Measurements from ENCODE around the gene CFAP92.

Gene CFAP92

GRCh38 chr3:129004639-129005295 is 10.9 kb upstream of the CFAP92 start:
- DNase-seq = no peak

DNA sequence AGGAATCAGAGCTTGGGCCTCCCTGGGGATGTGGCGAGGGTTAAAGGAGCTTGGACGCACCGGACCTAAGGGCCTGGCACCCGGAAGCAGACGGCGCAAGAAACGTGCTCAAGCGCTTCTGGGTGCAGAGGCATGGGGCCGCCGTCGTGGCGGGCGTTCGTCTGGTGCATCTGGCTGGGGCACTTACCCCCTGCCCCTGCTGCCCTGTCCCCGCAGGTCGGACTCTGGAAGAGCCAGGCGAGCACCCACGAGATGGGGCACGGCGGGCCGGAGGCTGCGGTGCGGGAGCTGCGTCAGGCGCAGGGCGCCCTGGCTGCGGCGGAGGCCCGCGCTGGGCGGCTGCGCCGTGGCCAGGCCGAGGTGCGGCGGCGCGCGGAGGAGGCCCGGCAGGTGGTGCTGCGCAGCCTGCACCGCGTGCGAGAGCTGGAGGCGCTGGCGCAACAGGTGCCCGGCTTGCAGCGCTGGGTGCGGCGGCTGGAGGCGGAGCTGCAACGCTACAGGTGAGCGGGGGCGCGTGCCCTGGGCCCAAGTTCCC is 9.8 kb upstream of the CFAP92 start:
- no peak for DNase-seq

- DNase-seq = no peak
Measured at GRCh38 chr3:129002573-129003569, 9.0 kb upstream of the CFAP92 start.

DNA sequence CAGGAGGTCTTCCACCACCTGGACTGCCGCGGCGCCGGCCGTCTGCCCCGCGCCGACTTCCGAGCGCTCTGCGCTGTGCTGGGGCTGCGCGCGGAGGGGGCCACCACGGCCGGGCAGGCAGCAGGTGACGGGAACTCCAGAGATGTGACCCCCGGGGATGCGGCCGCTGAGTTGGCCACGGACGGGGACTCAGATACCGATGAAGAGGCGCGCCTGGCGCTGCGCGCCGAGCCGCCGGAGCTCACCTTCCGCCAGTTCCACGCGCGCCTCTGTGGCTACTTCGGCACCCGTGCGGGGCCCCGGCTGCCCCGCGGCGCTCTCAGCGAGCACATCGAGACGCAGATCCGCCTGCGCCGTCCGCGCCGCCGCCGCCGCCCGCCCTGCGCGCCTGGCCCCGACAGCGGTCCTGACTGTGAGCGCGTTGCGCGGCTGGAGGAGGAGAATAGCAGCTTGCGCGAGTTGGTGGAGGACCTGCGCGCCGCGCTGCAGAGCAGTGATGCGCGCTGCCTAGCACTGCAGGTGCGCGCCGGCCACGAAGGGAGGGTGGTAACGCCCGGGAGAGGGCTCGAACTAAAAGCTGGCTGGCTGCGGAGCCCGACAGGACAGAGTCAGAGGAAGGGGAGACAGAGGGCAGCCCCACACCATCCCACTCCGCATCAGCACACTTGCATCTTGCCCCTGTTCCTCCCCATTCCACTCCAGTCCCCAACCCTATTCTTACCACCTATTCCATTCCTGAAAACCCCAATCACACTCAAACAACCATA is 8.1 kb upstream of the CFAP92 start:
- DNase-seq = no peak

GRCh38 chr3:129001101-129001805 is 7.4 kb upstream of the CFAP92 start, which contains the start of gene EFCC1:
Gene EFCC1 (plus strand): TSS chr3:129001304. CDS start chr3:129001629, 325 bp downstream.
- DNase-seq = peak in 1 of 2 experiments; percentile 20

DNA sequence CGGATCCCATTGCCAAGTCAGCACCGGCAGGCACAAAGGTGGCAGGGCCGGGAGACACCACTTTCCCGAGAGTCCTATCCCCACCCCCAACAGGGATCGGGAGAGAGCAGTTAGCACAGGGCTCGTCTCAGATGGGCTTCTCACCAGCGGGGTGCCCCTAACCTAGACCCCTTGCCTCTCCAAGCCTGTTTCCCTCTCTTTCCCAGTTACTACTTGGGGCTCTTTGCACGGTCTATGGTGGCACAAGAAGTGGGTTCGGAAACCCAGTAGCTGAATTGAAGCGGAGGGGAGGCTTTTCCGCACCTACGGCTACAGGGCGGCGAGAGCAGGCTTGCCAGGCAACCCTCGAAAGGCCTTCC is 6.8 kb upstream of the CFAP92 start:
- no peak for DNase-seq

- DNase-seq = no peak
Measured at GRCh38 chr3:128999102-128999501, 5.2 kb upstream of the CFAP92 start.

GRCh38 chr3:128998561-128998960 is 4.7 kb upstream of the CFAP92 start:
- no peak for DNase-seq

DNA sequence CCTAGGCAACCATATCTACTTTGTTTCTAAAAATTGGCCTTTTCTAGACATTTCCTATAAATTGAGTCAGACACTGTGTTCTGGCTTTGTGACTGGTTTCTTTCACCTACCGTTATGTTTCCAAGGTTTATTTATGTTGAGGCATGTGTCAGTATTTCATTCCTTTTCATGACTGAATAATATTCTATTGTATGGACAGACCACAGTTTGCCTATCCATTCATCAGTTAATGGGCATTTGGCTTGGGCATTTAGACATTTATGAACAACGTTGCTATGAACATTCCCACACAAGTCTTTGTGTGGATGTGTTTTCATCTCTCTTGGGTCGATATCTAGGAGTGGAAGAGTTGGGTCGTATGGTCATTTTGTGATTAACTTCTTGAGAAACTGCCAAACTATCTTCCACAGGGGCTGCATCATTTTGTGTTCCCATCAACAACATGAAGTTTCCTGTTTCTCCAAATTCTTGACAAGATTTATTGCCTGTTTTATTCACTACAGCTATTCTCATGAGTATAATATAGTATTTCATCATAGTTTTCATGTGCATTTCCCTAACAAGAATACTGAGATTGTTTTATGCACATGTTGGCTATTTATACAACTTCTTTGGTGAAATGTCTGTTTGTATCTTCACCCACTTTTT is 3.7 kb upstream of the CFAP92 start:
- DNase-seq = no peak

DNA sequence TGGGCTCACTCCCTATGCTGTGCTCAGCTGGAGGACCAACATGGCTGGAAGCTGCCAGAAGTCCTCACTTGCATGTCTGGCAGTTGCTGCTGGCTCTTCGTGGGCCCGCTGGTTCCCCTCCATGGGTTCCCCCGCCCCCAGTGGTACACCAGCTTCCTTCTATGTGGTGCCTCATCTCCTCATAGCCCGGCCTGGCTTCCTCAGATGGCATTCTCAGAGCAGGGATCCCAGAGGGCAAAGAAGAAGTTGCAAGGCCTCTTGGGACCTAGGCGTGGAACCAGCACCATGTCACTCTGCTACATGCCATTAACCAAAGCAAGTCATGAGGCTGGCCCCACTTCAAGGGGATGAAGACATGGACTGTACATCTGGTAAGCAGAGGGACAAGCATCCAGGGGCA is 2.9 kb upstream of the CFAP92 start:
- no peak for DNase-seq

- no peak for DNase-seq
Measured at GRCh38 chr3:128996200-128996599, 2.3 kb upstream of the CFAP92 start.

- DNase-seq = no peak
Measured at GRCh38 chr3:128995737-128996136, 1.9 kb upstream of the CFAP92 start.

DNA sequence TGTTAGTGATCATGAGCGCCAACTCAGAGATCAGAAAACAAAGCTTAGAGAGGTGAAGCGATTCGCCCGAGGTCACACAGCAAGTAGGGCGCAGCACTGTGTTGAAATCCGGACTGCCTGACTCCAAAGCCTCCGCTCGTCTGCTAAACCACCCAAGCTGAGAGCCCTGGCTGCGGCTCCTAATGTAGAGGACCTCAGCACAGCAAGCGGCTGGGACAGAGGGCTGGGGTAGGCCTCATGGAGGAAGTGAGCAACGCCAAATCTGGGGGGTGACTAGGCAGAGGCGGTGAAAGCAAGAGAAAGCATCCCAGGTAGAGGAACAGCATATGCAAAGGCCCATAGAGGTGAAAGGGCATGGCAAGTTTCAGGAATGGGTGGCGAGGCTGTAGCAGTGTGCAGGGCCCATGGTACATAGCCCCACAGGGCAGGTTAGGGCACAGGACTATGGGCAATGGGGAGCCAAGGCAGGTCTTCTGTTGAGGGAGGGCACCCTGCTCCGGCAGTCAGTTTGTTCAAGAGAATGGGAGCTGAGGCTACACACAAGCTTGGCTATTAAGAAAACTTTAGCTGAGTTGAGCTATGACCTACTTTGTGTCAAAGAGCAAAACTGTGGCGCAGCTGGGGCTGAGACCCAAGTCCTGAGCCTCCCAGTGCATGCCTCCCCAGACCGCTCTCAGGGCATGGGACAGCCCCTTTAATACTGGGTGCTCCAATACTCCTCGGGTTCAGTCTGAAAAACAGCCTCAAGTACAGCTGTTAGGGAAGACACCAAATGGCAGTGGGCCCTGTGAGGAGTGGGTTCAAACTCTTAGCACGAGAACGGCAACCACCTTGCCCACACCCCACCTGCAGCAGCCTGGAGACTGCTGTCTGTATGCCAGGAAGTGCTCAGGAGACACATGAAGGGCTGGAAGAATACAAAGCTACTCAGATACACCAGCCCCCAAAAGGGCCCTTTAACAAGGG is 988 bp upstream of the CFAP92 start:
- no peak for DNase-seq

- peak in 1 of 2 experiments; percentile 4 for DNase-seq
Measured at GRCh38 chr3:128994173-128994512, 267 bp upstream of the CFAP92 start.

DNA sequence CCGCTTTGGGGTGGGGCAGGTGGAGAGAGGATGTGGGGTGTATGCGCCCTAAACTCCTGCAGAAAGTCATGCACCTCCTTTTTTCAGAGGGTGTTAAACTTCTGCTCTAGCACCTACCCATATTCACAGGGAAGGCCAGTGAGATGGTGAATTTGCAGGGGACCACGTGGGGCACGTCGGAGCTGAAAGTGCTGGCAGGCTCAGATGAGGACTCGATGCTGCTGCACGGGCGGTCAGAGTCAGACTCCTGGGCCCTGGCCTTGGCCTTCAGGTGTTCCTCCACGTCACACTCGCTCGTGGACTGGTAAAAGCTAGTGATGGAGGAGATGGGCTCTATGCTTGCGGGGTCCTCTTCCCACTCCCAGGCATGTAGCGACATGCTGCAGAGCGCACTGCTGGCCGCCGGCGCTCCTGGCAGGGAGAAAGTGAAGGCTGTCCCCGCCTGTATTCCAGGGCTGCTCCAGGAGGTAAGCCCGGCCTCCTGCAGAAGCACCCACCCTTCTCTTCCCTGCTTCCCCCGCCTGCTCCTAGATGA is 883 bp downstream of the CFAP92 start:
- no peak for DNase-seq

DNA sequence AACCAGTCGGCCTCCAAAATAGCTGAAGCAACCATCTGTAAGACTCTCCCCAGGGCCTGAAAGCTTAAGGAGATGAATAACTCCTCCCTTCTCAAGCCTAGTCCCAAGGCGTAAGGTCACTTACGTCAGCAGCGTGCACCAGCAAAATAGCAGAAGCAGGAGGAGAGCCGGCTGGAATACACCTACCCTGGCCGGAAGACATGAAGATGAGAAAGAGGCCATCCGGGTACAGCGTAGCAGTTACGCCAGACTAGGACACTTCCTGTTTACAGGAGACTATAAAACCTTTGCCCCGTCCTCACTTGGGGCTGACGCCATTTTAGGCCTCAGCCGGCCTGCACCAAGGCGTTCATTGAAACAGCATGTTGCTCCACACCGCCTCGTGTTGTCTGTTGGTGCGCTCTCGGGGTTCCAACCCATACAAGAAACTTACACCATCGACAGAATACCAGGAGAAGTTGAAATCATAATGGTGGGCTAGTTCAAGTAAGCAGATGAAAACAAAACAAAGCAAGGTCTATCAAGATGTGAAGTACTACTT is 2.5 kb downstream of the CFAP92 start:
- DNase-seq = no peak

DNA sequence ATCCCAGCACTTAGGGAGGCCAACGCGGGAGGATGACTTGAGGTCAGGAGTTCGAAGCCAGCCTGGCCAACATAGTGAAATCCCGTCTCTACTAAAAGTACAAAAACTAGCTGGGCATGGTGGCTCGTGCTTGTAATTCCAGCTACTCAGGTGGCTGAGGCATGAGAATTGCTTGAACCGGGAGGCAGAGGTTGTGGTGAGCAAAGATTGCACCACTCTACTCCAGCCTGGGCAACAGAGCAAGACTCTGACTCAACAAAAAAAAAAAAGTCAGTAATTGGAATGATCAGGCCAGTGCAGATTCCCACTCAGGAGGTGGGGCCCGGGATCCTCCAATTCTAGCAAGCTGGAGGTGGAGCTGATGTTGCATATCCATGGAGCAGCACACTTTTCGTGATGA is 5.6 kb downstream of the CFAP92 start:
- no peak for DNase-seq

GRCh38 chr3:128987302-128988100 is 6.4 kb downstream of the CFAP92 start:
- DNase-seq = no peak

DNA sequence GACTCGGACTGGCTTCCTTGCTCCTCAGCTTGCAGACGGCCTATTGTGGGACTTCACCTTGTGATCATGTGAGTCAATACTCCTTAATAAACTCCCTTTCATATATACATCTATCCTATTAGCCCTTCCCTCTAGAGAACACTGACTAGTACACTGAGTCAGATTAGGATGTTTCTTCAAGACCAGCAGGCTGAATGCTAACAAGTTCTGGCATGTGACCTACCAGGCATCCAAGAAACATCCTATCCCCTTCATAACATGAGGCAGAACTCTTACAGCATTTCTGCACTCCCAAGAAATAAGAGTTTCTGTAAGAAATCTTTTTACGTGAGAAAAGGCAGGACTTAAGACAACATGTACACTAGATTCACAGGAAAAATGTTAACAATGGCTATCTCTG is 9.3 kb downstream of the CFAP92 start:
- DNase-seq = no peak
